ENCODE measurements around the gene TBXAS1. TPM values are rescaled to one million over a fixed set of nuclear protein-coding genes. Genes with fewer than 3 reads are reported as not detected.

The TBXAS1 gene
- total and polyA plus RNA-seq, 2 of the 8 experiments (the other 6 are each of a cell fraction or from before 2014, with no cell fraction given), result 0.86 to 2.1 TPM

- H2AFZ ChIP-seq (ENCODE audit: low read length), result no peak overlapping the region
- ChIA-PET CTCF (ENCODE audit: partially characterized antibody) (interaction anchor here (0.7 to 1.1 kb wide), 2 partner anchors 72 to 270 kb away, joined by 3 to 5 read pairs; no protein-coding TSS in a partner anchor), POLR2A (ENCODE audit: partially characterized antibody) (no interaction called here)
- H3K4ac ChIP-seq (replicated peaks; ENCODE audit: insufficient read length, low read depth, low read length), result no peak overlapping the region
- H2BK120ac ChIP-seq (replicated peaks; ENCODE audit: low read depth, low read length), result no peak overlapping the region
- no peaks in the 10 kb centered on the region for H3K4me1 ChIP-seq (replicated peaks in 1 of 4; ENCODE audit: control insufficient read depth in 3 of 4, insufficient read depth in 4 of 4, low read length in 3 of 4)
- no peaks in the 10 kb centered on the region for H4K20me1 ChIP-seq (replicated peaks in 1 of 2; ENCODE audit: control insufficient read depth in 1 of 2, insufficient read depth in 2 of 2, low read length in 2 of 2)
- no peak overlapping the region for H4K91ac ChIP-seq (replicated peaks; ENCODE audit: insufficient read length, low read length)
- H3K23me2 ChIP-seq (ENCODE audit: low read depth, low read length), result no peaks in the 10 kb centered on the region; the same call in 1 of the 2 replicates
- H4K5ac ChIP-seq (ENCODE audit: insufficient read length, low read depth, low read length), result no peak overlapping the region
- no peak overlapping the region for H2BK5ac ChIP-seq (ENCODE audit: low read depth, low read length)
- DNase-seq (ENCODE audit: low read depth in 1 of 2, low spot score in 2 of 2) (no peak), FAIRE-seq (no peak)
- H2BK12ac ChIP-seq (ENCODE audit: low read depth, low read length), result no peak overlapping the region
- H3K56ac ChIP-seq (replicated peaks; ENCODE audit: insufficient read length, low read depth, low read length), result no peak overlapping the region
- H3K36me3 ChIP-seq (ENCODE audit: control insufficient read depth in 2 of 4, insufficient read depth in 4 of 4, low read length in 3 of 4), result no peaks in the 10 kb centered on the region
- no peak overlapping the region for H2BK15ac ChIP-seq (ENCODE audit: low read length)
- no peaks in the 10 kb centered on the region for H3K79me1 ChIP-seq (ENCODE audit: low read depth, low read length)
- H3K79me2 ChIP-seq (ENCODE audit: control insufficient read depth in 1 of 2, insufficient read depth in 2 of 2, low read length in 2 of 2), result no peaks in the 10 kb centered on the region
- H2BK20ac ChIP-seq (ENCODE audit: low read length), result no peak overlapping the region
- no peak overlapping the region for H4K8ac ChIP-seq (ENCODE audit: extremely low read depth, insufficient read depth, low read length)
- H3K23ac ChIP-seq (ENCODE audit: insufficient read length), result no peak overlapping the region
- H3K9ac ChIP-seq (replicated peaks in 1 of 4; ENCODE audit: extremely low read depth in 1 of 4, low read depth in 3 of 4, low read length in 3 of 4), result no peak overlapping the region
- no peaks in the 10 kb centered on the region for H3K9me3 ChIP-seq (ENCODE audit: insufficient read depth in 2 of 2, low read depth in 1 of 2, low read length in 1 of 2)
- no peak overlapping the region for H3K27ac ChIP-seq (ENCODE audit: low read depth, low read length)
- no peak overlapping the region for H3K18ac ChIP-seq (ENCODE audit: extremely low read depth, low read length)
- no peaks in the 10 kb centered on the region; a peak in 1 of 7 replicates for H3K27me3 ChIP-seq (replicated peaks in 1 of 4; ENCODE audit: control insufficient read depth in 3 of 4, extremely low read depth in 1 of 4, insufficient read depth in 3 of 4, low read length in 3 of 4)
- no peak overlapping the region for H3K4me2 ChIP-seq (ENCODE audit: insufficient read depth in 1 of 2, low read depth in 2 of 2, low read length in 2 of 2)
- no peak overlapping the region for H2AK5ac ChIP-seq (ENCODE audit: low read depth, low read length)
- no peak overlapping the region for H3K4me3 ChIP-seq (ENCODE audit: extremely low read depth in 1 of 4, insufficient read depth in 2 of 4, low read depth in 3 of 4, low read length in 4 of 4)
- WGBS, 2 experiments (ENCODE audit: extremely low coverage in 1 of 2, insufficient coverage in 1 of 2, insufficient read length in 1 of 2, insufficient replicate concordance in 2 of 2, low coverage in 1 of 2, low lambda C conversion rate in 2 of 2, missing lambda C conversion rate in 1 of 2), result 80% methylated on average over 2 of the region's 2 CpGs; no CpG with 5 or more reads in 1 of the 2 experiments
- no peak overlapping the region for H3K14ac ChIP-seq (ENCODE audit: insufficient read length)
- no peak for TF ChIP-seq NRF1 (IDR thresholded peaks at IDR 0.05; ENCODE audit: low read depth, low read length)
Measured at GRCh38 chr7:139871820-139872219, 42.8 kb downstream of the TBXAS1 start.

Data from H1 (cell line).